ENCODE data around the gene CYB561D2.

CYB561D2 gene

GRCh38 chr3:50365842-50366220 lies 15.2 kb downstream of the CYB561D2 start:
- DNase-seq, result no peak

GRCh38 chr3:50369012-50369670 lies 18.5 kb downstream of the CYB561D2 start:
- no peak for DNase-seq

- DNase-seq, result no peak
Measured at GRCh38 chr3:50370594-50370993, 19.9 kb downstream of the CYB561D2 start.

- DNase-seq, result no peak
Measured at GRCh38 chr3:50371133-50371685, 20.5 kb downstream of the CYB561D2 start.

GRCh38 chr3:50372349-50372748 lies 21.7 kb downstream of the CYB561D2 start:
- no peak for DNase-seq

GRCh38 chr3:50373146-50374051 lies 22.7 kb downstream of the CYB561D2 start:
- DNase-seq, result no peak

- DNase-seq, result no peak
Measured at GRCh38 chr3:50374363-50375257, 23.9 kb downstream of the CYB561D2 start.

GRCh38 chr3:50375258-50375931 lies 24.7 kb downstream of the CYB561D2 start:
- no peak for DNase-seq

- DNase-seq, result no peak
Measured at GRCh38 chr3:50378024-50378423, 27.4 kb downstream of the CYB561D2 start.

GRCh38 chr3:50378757-50379156 lies 28.1 kb downstream of the CYB561D2 start:
- DNase-seq, result no peak

GRCh38 chr3:50380405-50381085 lies 29.9 kb downstream of the CYB561D2 start:
- DNase-seq, result no peak

GRCh38 chr3:50381383-50381782 lies 30.7 kb downstream of the CYB561D2 start:
- no peak for DNase-seq

- DNase-seq, result no peak
Measured at GRCh38 chr3:50382722-50383121, 32.1 kb downstream of the CYB561D2 start.

- no peak for DNase-seq
Measured at GRCh38 chr3:50383750-50384149, 33.1 kb downstream of the CYB561D2 start.

GRCh38 chr3:50385754-50386153 lies 35.1 kb downstream of the CYB561D2 start:
- no peak for DNase-seq

- no peak for DNase-seq
Measured at GRCh38 chr3:50388016-50388719, 37.5 kb downstream of the CYB561D2 start.

GRCh38 chr3:50388720-50389413 lies 38.2 kb downstream of the CYB561D2 start:
- DNase-seq, result no peak

GRCh38 chr3:50389414-50389767 lies 38.7 kb downstream of the CYB561D2 start:
- no peak for DNase-seq

GRCh38 chr3:50390508-50391224 lies 40.0 kb downstream of the CYB561D2 start:
- no peak for DNase-seq
